ENCODE measurements around the gene RAB5B.

DNA sequence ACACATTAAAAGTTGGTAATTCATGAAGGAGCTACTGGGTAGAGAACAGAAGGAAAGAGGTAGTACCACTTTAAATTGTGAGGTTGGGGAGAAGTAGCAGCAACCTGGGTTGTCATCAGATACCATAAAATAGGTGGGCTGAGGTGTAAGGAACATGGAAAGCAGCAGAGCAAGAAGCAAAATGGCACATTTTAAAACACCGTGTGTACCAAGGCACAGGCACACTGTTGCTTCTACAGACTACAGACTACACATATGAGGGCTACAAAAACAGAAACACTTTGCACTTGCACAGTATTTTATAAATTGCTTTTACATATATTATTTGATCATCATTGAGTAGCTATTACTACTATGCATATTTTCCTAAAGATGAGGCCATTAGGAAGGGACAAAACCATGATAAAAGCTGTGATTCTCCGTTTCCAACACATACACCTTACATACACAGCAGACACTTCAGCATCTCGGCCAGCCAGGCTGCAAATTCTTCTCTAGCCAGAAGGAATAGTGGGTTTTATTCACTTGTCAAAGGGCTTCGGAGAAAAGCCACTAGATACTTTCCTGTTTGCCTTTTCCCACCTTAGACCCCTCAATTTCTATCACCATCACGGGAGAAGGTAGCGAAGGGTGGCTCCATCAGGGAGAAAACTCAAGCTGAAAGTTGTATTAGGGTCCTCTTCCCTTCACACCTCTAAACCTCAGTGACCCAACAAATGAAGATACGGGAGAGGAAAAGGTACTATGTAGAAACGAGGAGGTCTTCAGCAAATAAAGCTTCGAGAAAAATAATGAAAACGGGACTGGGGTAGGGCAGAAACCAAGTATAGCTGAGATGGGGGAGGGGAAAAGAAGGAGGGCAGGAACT lies 47.8 kb upstream of the RAB5B start:
- TF ChIP-seq, protein P1, sequence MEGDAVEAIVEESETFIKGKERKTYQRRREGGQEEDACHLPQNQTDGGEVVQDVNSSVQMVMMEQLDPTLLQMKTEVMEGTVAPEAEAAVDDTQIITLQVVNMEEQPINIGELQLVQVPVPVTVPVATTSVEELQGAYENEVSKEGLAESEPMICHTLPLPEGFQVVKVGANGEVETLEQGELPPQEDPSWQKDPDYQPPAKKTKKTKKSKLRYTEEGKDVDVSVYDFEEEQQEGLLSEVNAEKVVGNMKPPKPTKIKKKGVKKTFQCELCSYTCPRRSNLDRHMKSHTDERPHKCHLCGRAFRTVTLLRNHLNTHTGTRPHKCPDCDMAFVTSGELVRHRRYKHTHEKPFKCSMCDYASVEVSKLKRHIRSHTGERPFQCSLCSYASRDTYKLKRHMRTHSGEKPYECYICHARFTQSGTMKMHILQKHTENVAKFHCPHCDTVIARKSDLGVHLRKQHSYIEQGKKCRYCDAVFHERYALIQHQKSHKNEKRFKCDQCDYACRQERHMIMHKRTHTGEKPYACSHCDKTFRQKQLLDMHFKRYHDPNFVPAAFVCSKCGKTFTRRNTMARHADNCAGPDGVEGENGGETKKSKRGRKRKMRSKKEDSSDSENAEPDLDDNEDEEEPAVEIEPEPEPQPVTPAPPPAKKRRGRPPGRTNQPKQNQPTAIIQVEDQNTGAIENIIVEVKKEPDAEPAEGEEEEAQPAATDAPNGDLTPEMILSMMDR (optimal IDR thresholded peaks at IDR 0.05 in 1 of 3, IDR thresholded peaks at IDR 0.05 in 1 of 3, conservative IDR thresholded peaks at IDR 0.05 in 1 of 3; ENCODE audit: extremely low read depth in 1 of 3, insufficient read depth in 2 of 3, low read length in 3 of 3): no peak
- no peak for TF ChIP-seq EZH2 (IDR thresholded peaks at IDR 0.05; ENCODE audit: low read length)

Data from keratinocyte (primary cell).